CD4-positive, alpha-beta T cell (primary cell): ENCODE measurements around the gene HSPB7. TPM values are rescaled to one million over a fixed set of nuclear protein-coding genes. Genes with fewer than 3 reads are reported as not detected.

ENCODE experiments used
- ATAC-seq: fragments of 200-7000 bp; cut with Tn5 transposase; one replicate; pipeline ENCODE4 v1.10.0; 2022; ENCODE audit warnings: mild to moderate bottlenecking; ENCODE audit not compliant: poor library complexity
- CTCF ChIA-PET: fragments of 350-600 bp; sonication (Branson Sonifier 250); formaldehyde crosslinking; loops from one replicate; lab custom pipeline; 2021; ENCODE audit warnings: antibody characterized with exemption, inconsistent platforms; lab: Charles Lee
- POLR2A ChIA-PET: fragments of 350-600 bp; sonication (Branson Sonifier 250); formaldehyde crosslinking; loops from one replicate; lab custom pipeline; 2021; ENCODE audit warnings: antibody characterized with exemption, inconsistent platforms; lab: Charles Lee
- DNase-seq, 14 experiments: peaks; one replicate each; pipeline ENCODE4 v3.0.0-alpha.2; 2013 to 2020; ENCODE audit warnings: mixed read lengths in 2 of 14
- H3K27ac ChIP-seq, 2 donors: one replicate each; pipeline versions ENCODE4 v1.5.1 to v1.7.0; 2013; ENCODE audit warnings: low read length in 2 of 2, low read depth in 1 of 2, mild to moderate bottlenecking in 1 of 2
- H3K27me3 ChIP-seq, 2 experiments: 1 replicate in 1 of 2; 2 replicates in 1 of 2; pipeline versions ENCODE4 v1.6.1 to v1.7.0; 2013; ENCODE audit warnings: low read length in 2 of 2, control low read depth in 1 of 2, mild to moderate bottlenecking in 1 of 2, moderate library complexity in 1 of 2; ENCODE audit not compliant: insufficient read depth in 2 of 2, control insufficient read depth in 1 of 2
- H3K36me3 ChIP-seq: one replicate; pipeline ENCODE4 v1.6.1; 2013; ENCODE audit warnings: low read length, control low read depth; ENCODE audit not compliant: insufficient read depth
- H3K4me1 ChIP-seq: one replicate; pipeline ENCODE4 v1.6.1; 2013; ENCODE audit warnings: low read length, control low read depth; ENCODE audit not compliant: insufficient read depth
- H3K4me3 ChIP-seq: one replicate; pipeline ENCODE4 v1.5.1; 2013; ENCODE audit warnings: mild to moderate bottlenecking, low read length, moderate library complexity
- H3K9me3 ChIP-seq, 2 experiments: 1 replicate in 1 of 2; 2 replicates in 1 of 2; pipeline versions ENCODE4 v1.6.1 to v1.7.0; 2013; ENCODE audit warnings: low read length in 2 of 2, mild to moderate bottlenecking in 2 of 2, control low read depth in 1 of 2, moderate library complexity in 1 of 2; ENCODE audit not compliant: control insufficient read depth in 1 of 2, insufficient read depth in 1 of 2
- H3K27ac Mint-ChIP-seq: one replicate; pipeline ENCODE4 v1.8.0; 2020; ENCODE audit warnings: mixed read lengths
- H3K27me3 Mint-ChIP-seq: one replicate; pipeline ENCODE4 v1.8.0; 2021; ENCODE audit warnings: mixed read lengths
- H3K36me3 Mint-ChIP-seq: one replicate; pipeline ENCODE4 v1.8.0; 2021; ENCODE audit warnings: low read depth, mixed read lengths
- H3K4me1 Mint-ChIP-seq: one replicate; pipeline ENCODE4 v1.8.0; 2021; ENCODE audit warnings: low read depth, mixed read lengths
- H3K4me3 Mint-ChIP-seq: one replicate; pipeline ENCODE4 v1.8.0; 2020; ENCODE audit warnings: mild to moderate bottlenecking, mixed read lengths
- H3K9me3 Mint-ChIP-seq: one replicate; pipeline ENCODE4 v1.8.0; 2020; ENCODE audit warnings: mixed read lengths
- CTCF ChIP-seq: fragments of 200-600 bp; IDR thresholded peaks from one replicate; pipeline ENCODE4 v1.8.0; 2022; ENCODE audit warnings: antibody characterized with exemption, mild to moderate bottlenecking
- intact Hi-C, 2 experiments: fragments of 100-400 bp; cut with DNase I in 1 of 2; cut with micrococcal nuclease in 1 of 2; formaldehyde crosslinking; loops; one replicate each; pipeline versions ENCODE4 v1.15.1 to v1.9.0; 2023 to 2025; cut with DNase I, micrococcal nuclease
- total RNA-seq, 174 experiments: library from RNA in 2 of 174; stranded (reverse) in 2 of 174; gene quantifications; one replicate each; pipeline ENCODE4 v1.2.3 and lab custom pipeline; 2021 to 2026

HSPB7 gene
- total RNA-seq, 2 experiments from 2014 or later = not detected

GRCh38 chr1:15969321-15969880, 48.4 kb downstream of the HSPB7 start:
- TF ChIP-seq CTCF = no peak
- Mint-ChIP-seq H3K4me3 (no peak overlapping the region), H3K36me3 (peaks cover 60% of the 10 kb centered on the region), H3K4me1 (peaks cover 60% of the 10 kb centered on the region), H3K27ac (no peak overlapping the region), H3K27me3 (no peaks in the 10 kb centered on the region), H3K9me3 (no peaks in the 10 kb centered on the region)
- Histone ChIP-seq H3K36me3 (peaks cover 25% of the 10 kb centered on the region), H3K27ac (no peak overlapping the region), H3K27me3 (no peaks in the 10 kb centered on the region), H3K4me1 (peaks cover 49% of the 10 kb centered on the region), H3K4me3 (no peak overlapping the region), H3K9me3 (no peaks in the 10 kb centered on the region)
- intact Hi-C loops = loop anchor here in 1 of 2 experiments (5.0 kb wide), 1 partner anchor 52 kb away; no protein-coding TSS in a partner anchor
- ChIA-PET POLR2A (interaction anchor here (1.0 kb wide), 1 partner anchor 92 kb away, joined by 3 read pairs; no protein-coding TSS in a partner anchor), CTCF (no interaction called here)
- DNase-seq (no peak), ATAC-seq (no peak)

GRCh38 chr1:15968172-15968571, 49.7 kb downstream of the HSPB7 start:
- Mint-ChIP-seq H3K36me3 (peaks cover 53% of the 10 kb centered on the region), H3K27me3 (no peaks in the 10 kb centered on the region), H3K4me1 (peaks cover 64% of the 10 kb centered on the region), H3K27ac (peak overlapping the region; percentile 76), H3K9me3 (no peaks in the 10 kb centered on the region), H3K4me3 (no peak overlapping the region)
- no peak overlapping the region for H3K27ac ChIP-seq
- no peaks in the 10 kb centered on the region for H3K9me3 ChIP-seq
- POLR2A ChIA-PET = interaction anchor here (2.5 kb wide), 1 partner anchor 8 kb away, joined by 12 read pairs; the partner anchor contains the start of gene ZBTB17
- TF ChIP-seq CTCF = no peak
- no peak for ATAC-seq
- CTCF ChIA-PET = no interaction called here
- peaks cover 25% of the 10 kb centered on the region for H3K36me3 ChIP-seq
- no peaks in the 10 kb centered on the region for H3K27me3 ChIP-seq
- no peak for DNase-seq
- no peak overlapping the region for H3K4me3 ChIP-seq
- peaks cover 45% of the 10 kb centered on the region for H3K4me1 ChIP-seq
- intact Hi-C loops = loop anchor here in 1 of 2 experiments (5.0 kb wide), 1 partner anchor 51 kb away; no protein-coding TSS in a partner anchor

- POLR2A ChIA-PET = interaction anchor here (1.5 to 2.5 kb wide), 2 partner anchors 9 to 17 kb away, joined by 3 to 12 read pairs; partner anchors contain the start of gene ZBTB17
- H3K4me1 ChIP-seq = peaks cover 40% of the 10 kb centered on the region
- TF ChIP-seq CTCF = no peak
- DNase-seq = no peak
- H3K36me3 ChIP-seq = peaks cover 15% of the 10 kb centered on the region
- H3K36me3 Mint-ChIP-seq = peaks cover 41% of the 10 kb centered on the region
- no peak overlapping the region for H3K4me3 Mint-ChIP-seq
- CTCF ChIA-PET = interaction anchor here (1.2 kb wide), 1 partner anchor 151 kb away, joined by 4 read pairs; no protein-coding TSS in a partner anchor
- H3K4me1 Mint-ChIP-seq = peaks cover 66% of the 10 kb centered on the region
- intact Hi-C loops = loop anchor here in 1 of 2 experiments (5.0 kb wide), 1 partner anchor 50 kb away; no protein-coding TSS in a partner anchor
- H3K9me3 Mint-ChIP-seq = no peaks in the 10 kb centered on the region
- H3K9me3 ChIP-seq = no peaks in the 10 kb centered on the region
- H3K27ac Mint-ChIP-seq = peak overlapping the region; percentile 76
- no peaks in the 10 kb centered on the region for H3K27me3 ChIP-seq
- H3K27me3 Mint-ChIP-seq = no peaks in the 10 kb centered on the region
- H3K4me3 ChIP-seq = no peak overlapping the region
- no peak overlapping the region for H3K27ac ChIP-seq
- ATAC-seq = no peak
Measured at GRCh38 chr1:15966956-15967344, 50.9 kb downstream of the HSPB7 start.
